MCF 10A (cell line): ENCODE measurements around the gene EHBP1L1. TPM values are rescaled to one million over a fixed set of nuclear protein-coding genes. Genes with fewer than 3 reads are reported as not detected.

Experiments used
- BruUV-seq: library from RNA; stranded (reverse); fragments of 400-500 nt; replicated peaks from 2 replicates; lab custom pipeline; 2021; lab: Mats Ljungman, UMichigan
- CTCF ChIA-PET: fragments of 300-600 bp; sonication (Branson Sonifier 250); formaldehyde crosslinking; extraction: SDS; loops from one replicate; lab custom pipeline; 2021; ENCODE audit warnings: antibody characterized with exemption, inconsistent platforms; lab: Yijun Ruan, JAX
- POLR2A ChIA-PET: fragments of 300-600, 350-650 bp; sonication (Branson Sonifier 250); formaldehyde crosslinking; extraction: SDS; loops from one replicate; lab custom pipeline; 2020; ENCODE audit warnings: antibody characterized with exemption, inconsistent platforms; lab: Yijun Ruan, JAX
- DNase-seq: peaks from one replicate; pipeline ENCODE4 v3.0.0-alpha.2; 2018; ENCODE audit not compliant: unreplicated experiment
- H3K27ac Mint-ChIP-seq: one replicate; pipeline ENCODE4 v1.8.0; 2022; ENCODE audit warnings: mild to moderate bottlenecking, low read depth, mixed read lengths; ENCODE audit not compliant: unreplicated experiment
- H3K27me3 Mint-ChIP-seq: one replicate; pipeline ENCODE4 v1.8.0; 2022; ENCODE audit warnings: mixed read lengths; ENCODE audit not compliant: insufficient read depth, unreplicated experiment
- H3K36me3 Mint-ChIP-seq: one replicate; pipeline ENCODE4 v1.8.0; 2022; ENCODE audit warnings: mild to moderate bottlenecking, moderate library complexity, mixed read lengths; ENCODE audit not compliant: insufficient read depth, unreplicated experiment
- H3K4me1 Mint-ChIP-seq: one replicate; pipeline ENCODE4 v1.8.0; 2022; ENCODE audit warnings: mixed read lengths; ENCODE audit not compliant: insufficient read depth, unreplicated experiment
- H3K4me3 Mint-ChIP-seq: one replicate; pipeline ENCODE4 v1.8.0; 2022; ENCODE audit warnings: mild to moderate bottlenecking, moderate library complexity, mixed read lengths; ENCODE audit not compliant: unreplicated experiment
- H3K9me3 Mint-ChIP-seq: one replicate; pipeline ENCODE4 v1.8.0; 2022; ENCODE audit warnings: mixed read lengths; ENCODE audit not compliant: unreplicated experiment
- intact Hi-C: fragments of 100-400 bp; cut with micrococcal nuclease; formaldehyde crosslinking; loops from 2 replicates; pipeline ENCODE4 v1.14.1; 2022
- total RNA-seq: library from RNA; stranded (reverse); gene quantifications from 2 replicates; pipeline ENCODE4 v1.2.3, GENCODE V29; 2022
- TF ChIP-seq, protein P1 (sequence below): fragments of 200-600 bp; IDR thresholded peaks from one replicate; pipeline ENCODE4 v1.8.0; 2022; ENCODE audit warnings: antibody characterized with exemption, mild to moderate bottlenecking; ENCODE audit not compliant: unreplicated experiment

The EHBP1L1 gene
- total RNA-seq, 1 experiment from 2014 or later: 31.3 TPM

DNA sequence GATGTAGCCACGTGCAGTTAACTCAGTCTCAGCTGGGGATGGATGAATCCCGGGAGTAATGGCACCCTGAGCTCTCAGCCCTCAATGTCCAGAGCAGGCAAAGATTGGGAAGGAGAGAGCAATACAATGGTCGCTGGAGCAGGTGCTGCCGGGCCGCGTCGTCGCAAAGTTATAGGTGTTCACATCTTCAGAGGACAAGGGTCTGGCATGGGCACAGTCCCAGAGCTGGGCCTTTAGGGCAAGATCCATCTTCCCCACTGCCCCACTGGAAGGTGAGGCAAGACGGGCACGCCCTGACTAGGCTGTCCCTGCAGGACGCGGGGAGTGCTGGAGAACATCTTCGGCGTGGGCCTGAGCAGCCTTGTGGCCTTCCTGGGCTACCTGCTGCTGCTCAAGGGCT is 47.3 kb downstream of the EHBP1L1 start:
- Mint-ChIP-seq H3K27ac (no peak overlapping the region), H3K4me3 (no peak overlapping the region), H3K4me1 (no peaks in the 10 kb centered on the region), H3K9me3 (no peaks in the 10 kb centered on the region), H3K36me3 (peaks cover 40% of the 10 kb centered on the region), H3K27me3 (no peaks in the 10 kb centered on the region)
- BruUV-seq: no TSS peak
- ChIA-PET POLR2A (interaction anchor here (0.6 to 1.6 kb wide), 5 partner anchors 10 to 349 kb away, joined by 3 to 7 read pairs (median 3); partner anchors contain the start of genes RELA and SIPA1), CTCF (interaction anchor here (0.6 to 1.2 kb wide), 3 partner anchors 20 to 28 kb away, joined by 3 read pairs; no protein-coding TSS in a partner anchor)
- no peak for DNase-seq
- intact Hi-C loops: no loop called here
- TF ChIP-seq, protein P1, sequence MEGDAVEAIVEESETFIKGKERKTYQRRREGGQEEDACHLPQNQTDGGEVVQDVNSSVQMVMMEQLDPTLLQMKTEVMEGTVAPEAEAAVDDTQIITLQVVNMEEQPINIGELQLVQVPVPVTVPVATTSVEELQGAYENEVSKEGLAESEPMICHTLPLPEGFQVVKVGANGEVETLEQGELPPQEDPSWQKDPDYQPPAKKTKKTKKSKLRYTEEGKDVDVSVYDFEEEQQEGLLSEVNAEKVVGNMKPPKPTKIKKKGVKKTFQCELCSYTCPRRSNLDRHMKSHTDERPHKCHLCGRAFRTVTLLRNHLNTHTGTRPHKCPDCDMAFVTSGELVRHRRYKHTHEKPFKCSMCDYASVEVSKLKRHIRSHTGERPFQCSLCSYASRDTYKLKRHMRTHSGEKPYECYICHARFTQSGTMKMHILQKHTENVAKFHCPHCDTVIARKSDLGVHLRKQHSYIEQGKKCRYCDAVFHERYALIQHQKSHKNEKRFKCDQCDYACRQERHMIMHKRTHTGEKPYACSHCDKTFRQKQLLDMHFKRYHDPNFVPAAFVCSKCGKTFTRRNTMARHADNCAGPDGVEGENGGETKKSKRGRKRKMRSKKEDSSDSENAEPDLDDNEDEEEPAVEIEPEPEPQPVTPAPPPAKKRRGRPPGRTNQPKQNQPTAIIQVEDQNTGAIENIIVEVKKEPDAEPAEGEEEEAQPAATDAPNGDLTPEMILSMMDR: no peak

DNA sequence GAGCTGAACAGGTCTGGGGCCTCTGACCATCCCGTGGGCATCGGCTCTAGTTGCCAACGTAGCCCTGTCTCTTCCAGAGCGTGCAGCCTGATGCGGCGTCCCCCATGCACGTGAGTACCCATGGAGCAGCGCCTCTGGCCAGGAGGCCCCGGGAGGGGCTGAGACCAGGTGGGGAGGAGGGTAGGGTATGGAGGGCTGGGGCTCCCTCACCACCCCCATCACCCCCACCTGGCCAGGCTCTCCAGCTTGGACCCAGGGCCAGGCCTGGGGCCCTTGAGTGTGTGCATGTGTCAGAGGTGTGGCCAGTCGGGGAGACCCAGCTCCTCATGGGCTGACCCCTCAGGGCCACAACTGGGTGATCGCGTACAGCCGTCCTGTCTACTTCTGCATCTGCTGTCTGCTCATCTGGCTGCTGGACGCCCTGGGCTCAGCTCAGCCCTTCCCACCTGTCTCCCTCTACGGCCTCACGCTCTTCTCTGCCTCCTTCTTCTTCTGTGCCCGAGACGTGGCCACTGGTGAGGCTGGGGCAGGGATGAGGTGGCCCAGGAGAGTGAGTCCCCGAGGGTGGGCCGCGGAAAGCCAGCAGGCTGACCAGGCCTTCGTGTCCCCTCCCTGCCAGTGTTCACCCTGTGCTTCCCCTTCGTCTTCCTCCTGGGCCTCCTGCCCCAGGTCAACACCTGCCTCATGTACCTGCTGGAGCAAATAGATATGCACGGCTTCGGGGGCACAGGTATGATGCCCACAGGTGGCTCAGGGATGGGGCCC is 48.2 kb downstream of the EHBP1L1 start:
- TF ChIP-seq, protein P1: no peak
- no TSS peak for BruUV-seq
- no peak overlapping the region for H3K4me3 Mint-ChIP-seq
- H3K9me3 Mint-ChIP-seq: no peaks in the 10 kb centered on the region
- intact Hi-C loops: no loop called here
- no peak for DNase-seq
- no peaks in the 10 kb centered on the region for H3K4me1 Mint-ChIP-seq
- H3K27ac Mint-ChIP-seq: no peak overlapping the region
- POLR2A ChIA-PET: interaction anchor here (1.5 to 1.6 kb wide), 3 partner anchors 9 to 39 kb away, joined by 3 to 7 read pairs (median 6); partner anchors contain the start of genes RELA and SIPA1
- peaks cover 40% of the 10 kb centered on the region for H3K36me3 Mint-ChIP-seq
- no peaks in the 10 kb centered on the region for H3K27me3 Mint-ChIP-seq
- CTCF ChIA-PET: interaction anchor here (0.7 to 1.2 kb wide), 2 partner anchors 27 to 272 kb away, joined by 3 read pairs; no protein-coding TSS in a partner anchor

DNA sequence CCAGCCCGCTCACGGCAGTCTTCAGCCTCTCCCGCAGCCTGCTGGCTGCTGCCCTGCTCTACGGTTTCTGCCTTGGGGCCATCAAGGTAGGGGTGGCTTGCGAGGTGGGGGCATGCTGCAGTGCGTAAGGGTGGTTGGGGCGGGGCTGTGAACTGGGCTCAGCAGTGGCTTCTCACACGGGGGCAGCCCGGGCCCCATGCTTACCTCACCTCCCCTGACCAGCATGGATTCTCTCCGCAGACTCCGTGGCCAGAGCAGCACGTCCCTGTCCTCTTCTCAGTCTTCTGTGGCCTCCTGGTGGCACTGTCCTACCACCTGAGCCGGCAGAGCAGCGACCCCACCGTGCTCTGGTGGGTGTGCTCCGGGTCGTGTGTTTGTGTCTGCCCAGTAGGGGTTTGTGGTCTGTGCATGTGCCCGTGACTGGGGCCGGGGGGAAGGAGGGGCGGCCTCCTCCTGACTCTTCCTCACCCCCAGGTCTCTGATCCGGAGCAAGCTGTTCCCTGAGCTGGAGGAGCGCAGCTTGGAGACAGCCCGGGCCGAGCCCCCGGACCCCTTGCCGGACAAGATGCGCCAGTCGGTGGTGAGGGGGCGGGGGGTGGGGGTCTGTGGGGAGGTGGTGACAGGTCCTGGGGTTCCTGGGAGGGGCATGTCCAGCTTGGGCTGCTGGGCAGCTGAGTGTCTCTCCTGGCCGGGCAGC is 49.2 kb downstream of the EHBP1L1 start:
- BruUV-seq: no TSS peak
- CTCF ChIA-PET: interaction anchor here (0.6 to 0.9 kb wide), 2 partner anchors 34 to 286 kb away, joined by 3 to 4 read pairs; no protein-coding TSS in a partner anchor
- intact Hi-C loops: no loop called here
- Mint-ChIP-seq H3K4me1 (no peaks in the 10 kb centered on the region), H3K27me3 (no peaks in the 10 kb centered on the region), H3K4me3 (no peak overlapping the region), H3K36me3 (peaks cover 39% of the 10 kb centered on the region), H3K9me3 (no peaks in the 10 kb centered on the region), H3K27ac (no peak overlapping the region)
- POLR2A ChIA-PET: interaction anchor here (0.8 kb wide), 1 partner anchor 10 kb away, joined by 4 read pairs; the partner anchor contains the start of gene PCNX3
- no peak for DNase-seq
- TF ChIP-seq, protein P1: no peak
